Right lobe of liver (tissue), 4 donors: ENCODE measurements around the gene MUC13.

Source experiments
- POLR2A ChIP-seq: fragments of 450-650 bp; IDR thresholded peaks from one replicate; pipeline ENCODE4 v1.6.1; 2017; ENCODE audit warnings: antibody characterized with exemption, mild to moderate bottlenecking
- TF ChIP-seq, protein P1 (sequence below), 4 donors: fragments of 200-600 bp in 3 of 4; fragments of 450-650 bp in 1 of 4; IDR thresholded peaks; one replicate each; pipeline versions ENCODE4 v1.5.1 to v1.8.0; 2016 to 2022; ENCODE audit warnings: antibody characterized with exemption in 4 of 4, mild to moderate bottlenecking in 2 of 4
- donor health status: DM: no; HTN: no; CAD: no.
- donor health status: DM: no; HTN: no; CAD: no.
- donor health status: DM: no; HTN: yes; CAD: no.

DNA sequence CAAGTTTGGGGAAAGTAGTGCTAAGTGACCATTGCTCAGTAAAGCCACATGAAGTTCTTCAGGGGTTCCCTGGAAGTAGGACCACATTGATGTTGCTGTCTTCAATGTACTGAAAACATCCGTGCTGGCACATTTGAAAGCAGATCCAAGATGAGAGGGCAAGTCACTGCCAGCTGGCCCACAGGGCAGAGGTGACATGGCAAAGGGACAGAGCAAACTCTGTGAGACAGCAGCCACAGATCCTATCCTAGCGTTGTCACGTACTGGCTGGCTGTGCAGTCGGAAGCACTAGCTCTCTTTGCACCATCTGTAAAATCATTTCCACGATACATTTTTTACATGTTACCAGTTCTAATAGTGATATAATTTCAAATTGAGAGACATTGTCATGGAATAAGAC is 13.8 kb downstream of the MUC13 start:
- TF ChIP-seq, protein P1, sequence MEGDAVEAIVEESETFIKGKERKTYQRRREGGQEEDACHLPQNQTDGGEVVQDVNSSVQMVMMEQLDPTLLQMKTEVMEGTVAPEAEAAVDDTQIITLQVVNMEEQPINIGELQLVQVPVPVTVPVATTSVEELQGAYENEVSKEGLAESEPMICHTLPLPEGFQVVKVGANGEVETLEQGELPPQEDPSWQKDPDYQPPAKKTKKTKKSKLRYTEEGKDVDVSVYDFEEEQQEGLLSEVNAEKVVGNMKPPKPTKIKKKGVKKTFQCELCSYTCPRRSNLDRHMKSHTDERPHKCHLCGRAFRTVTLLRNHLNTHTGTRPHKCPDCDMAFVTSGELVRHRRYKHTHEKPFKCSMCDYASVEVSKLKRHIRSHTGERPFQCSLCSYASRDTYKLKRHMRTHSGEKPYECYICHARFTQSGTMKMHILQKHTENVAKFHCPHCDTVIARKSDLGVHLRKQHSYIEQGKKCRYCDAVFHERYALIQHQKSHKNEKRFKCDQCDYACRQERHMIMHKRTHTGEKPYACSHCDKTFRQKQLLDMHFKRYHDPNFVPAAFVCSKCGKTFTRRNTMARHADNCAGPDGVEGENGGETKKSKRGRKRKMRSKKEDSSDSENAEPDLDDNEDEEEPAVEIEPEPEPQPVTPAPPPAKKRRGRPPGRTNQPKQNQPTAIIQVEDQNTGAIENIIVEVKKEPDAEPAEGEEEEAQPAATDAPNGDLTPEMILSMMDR (IDR thresholded peaks at IDR 0.05): no peak
- no peak for TF ChIP-seq POLR2A
